Effector CD4-positive, alpha-beta T cell (primary cell): ENCODE measurements around the gene YAP1.
"Not testable (repeated sequence)": the region's sequence is repeated elsewhere in the genome, so short reads cannot be mapped to it uniquely, and the experiment has no call there.

Source experiments
- DNase-seq: peaks from one replicate; pipeline ENCODE4 v3.0.0-alpha.2; 2020

The YAP1 gene

DNA sequence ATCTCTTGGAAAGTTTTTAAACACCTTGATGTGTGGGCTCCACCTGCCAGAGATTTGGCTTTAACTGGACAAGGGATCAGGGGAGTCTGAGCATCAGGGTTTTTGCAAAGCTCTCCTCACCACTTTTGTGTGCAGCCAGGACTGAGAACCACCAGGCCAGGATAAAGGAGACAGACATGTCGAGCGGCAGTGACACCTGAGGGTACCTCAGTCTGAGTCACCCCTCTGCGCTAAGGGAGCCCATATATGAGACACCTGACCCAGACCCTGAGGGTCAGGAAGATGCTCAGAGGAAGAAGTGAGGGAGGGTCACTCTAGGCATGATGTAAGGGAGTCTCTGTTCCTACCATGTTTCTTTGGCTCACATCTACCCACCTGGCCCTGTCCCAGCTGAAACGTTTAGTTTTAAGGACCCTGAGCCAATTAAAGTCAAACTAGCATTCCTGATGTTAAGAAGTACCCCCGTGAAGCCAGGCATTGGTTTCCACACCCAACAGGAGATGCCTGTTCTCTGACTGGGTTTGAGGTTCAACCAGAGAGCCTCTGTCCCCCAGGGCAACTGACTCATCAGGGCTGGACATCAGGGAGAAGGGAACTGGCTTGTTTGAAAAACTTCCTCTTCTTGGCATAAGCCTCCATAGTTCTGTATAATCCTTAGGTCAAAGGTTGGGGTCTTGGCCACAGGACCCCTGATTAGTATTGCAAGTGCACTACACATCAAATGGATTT is 134.6 kb downstream of the YAP1 start:
- DNase-seq = no peak

DNA sequence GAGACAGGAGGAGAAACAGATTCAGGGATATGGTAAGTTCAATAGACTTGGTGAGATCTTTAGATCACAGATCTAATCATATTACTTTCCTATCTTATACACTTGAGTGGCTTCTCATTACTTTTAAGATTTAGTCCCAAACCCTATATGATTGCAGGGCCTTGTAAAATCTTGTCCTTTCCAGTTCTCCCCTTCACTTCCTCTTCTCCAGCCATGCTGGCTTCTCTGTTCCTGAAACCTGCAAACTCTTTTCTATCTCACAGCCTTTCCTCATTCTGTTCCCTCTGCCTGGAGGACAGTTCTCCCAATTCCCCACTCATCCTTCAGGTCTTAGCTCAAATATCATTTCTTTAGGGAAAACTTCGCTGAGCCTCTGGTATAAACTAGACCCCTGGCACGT is 141.2 kb downstream of the YAP1 start:
- DNase-seq = no peak

DNA sequence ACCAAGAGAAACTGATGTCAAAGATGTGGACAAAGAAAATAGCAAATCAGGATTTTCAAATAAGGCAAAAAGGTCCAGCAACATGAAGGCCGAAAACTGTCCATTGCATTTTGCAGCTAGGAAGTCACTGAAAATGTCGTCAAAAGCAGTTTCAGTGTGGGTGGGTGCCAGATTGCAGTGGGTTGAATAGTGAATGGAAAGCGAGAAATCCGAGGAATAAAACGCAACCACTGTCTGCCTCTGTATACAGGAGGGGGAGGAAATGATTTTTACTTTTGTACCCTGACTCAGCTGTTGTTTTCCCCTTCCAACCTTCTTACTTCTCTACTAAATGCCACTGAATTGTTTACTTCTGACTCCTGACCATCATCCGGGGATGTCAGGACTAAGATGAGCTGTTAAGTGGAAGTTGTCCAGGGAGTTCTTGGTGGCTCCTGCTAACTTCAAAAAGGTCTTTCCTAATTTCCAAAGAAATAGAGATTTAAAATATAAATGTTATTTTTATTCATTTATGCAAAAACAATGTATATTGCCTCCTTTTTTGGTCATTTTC is 142.2 kb downstream of the YAP1 start:
- DNase-seq = no peak

DNA sequence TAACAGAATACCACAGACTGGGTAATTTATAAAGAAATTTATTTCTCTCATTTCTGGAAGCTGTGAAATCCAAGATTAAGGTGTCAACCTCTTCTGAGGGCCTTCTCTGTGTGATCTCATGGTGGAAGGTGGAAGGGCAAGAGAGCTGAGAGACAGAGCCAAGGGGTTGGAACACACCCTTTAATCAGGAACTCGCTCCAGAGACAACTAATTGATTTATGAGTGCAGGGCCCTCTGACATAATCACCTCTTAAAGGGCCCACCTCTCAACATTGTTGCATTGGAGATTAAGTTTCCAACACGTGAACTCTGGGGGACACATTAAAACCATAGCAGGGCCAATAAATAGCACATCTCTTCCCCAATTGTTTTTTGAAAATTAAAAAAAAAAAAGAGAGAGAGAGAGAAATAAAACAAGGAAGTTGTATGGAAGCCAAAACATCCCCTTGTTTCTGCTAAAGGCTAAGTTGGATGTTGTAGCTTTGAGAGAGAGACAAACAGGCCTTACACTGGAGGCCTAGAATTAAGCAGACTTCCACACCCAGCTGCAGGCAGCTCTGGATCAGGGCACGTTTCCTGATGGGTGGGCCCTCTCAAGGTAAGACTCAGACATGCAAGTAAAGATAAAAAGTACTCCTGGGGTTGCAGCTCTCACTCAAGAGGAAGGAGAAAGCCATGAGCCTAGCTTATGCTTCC is 142.9 kb downstream of the YAP1 start:
- DNase-seq = no peak

GRCh38 chr11:102254047-102254446 is 143.8 kb downstream of the YAP1 start:
- DNase-seq = no peak

DNA sequence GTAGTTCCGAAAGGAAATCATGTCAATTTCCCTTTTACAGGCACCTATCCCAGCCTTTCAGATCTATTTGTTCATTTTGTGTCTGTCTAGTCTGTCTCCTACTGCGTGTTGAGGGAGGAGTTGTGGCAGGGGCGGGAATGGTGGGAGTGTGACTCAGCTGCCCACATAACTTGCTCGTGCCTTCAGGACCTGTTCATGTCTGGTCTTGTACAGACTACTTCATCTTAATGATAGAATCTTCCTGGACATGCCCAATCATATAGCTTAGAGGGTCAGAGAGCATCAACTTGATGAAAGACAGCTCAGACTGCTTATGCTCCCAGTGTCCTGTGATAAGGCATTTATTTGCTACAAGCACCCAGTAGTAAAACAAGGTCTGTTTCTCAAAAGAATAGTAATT is 146.0 kb downstream of the YAP1 start:
- DNase-seq = no peak

- DNase-seq = no peak
Measured at GRCh38 chr11:102260241-102260640, 150.0 kb downstream of the YAP1 start.

DNA sequence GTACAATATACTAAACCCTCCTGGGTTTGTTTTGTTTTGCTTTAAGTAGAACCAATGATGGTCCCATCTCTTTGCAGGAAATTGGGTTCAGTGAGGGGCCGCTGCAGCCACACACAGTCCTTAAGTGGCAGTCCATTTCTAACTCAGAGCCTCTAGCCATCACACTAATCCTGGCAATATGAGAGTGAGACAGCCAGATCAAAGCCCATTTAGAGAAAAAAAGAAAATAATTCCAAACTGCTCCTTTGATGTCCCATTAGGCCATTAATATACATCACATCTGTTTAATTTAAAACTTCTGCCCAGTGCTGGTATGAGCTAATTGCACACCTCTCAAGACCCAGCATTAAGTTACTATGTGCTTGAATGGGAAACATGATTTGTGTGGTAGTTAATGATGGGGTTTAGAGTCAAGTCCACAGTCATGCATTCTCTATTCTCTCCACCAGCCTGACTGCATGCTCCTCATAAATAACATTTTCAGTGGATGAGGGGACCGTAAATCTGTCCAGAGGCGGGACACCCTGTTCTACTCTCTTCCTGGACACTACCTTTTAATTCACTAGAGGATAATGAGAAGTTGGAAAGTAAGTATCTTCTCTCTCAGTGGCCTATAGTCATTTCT is 153.2 kb downstream of the YAP1 start:
- DNase-seq = no peak

DNA sequence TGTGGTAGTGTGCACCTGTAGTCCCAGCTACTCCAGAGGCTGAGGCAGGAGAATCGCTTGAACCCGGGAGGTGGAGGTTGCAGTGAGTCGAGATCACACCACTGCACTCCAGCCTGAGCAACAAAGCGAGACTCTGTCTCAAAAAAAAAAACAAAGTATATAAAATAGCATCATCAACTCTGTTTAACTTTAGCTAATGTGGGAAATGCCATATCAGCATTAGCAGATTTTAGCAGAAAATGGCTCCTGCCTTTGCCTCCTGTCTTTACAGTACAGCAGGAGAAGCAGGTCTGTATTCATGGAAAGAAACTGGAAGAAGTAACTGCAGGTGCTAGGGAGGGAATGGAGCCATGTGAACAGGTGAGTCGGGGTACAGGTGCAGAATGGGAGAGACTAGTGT is 154.5 kb downstream of the YAP1 start:
- DNase-seq = not testable (repeated sequence)

GRCh38 chr11:102266099-102266498 is 155.9 kb downstream of the YAP1 start:
- DNase-seq = no peak

GRCh38 chr11:102267609-102268008 is 157.4 kb downstream of the YAP1 start:
- no peak for DNase-seq

DNA sequence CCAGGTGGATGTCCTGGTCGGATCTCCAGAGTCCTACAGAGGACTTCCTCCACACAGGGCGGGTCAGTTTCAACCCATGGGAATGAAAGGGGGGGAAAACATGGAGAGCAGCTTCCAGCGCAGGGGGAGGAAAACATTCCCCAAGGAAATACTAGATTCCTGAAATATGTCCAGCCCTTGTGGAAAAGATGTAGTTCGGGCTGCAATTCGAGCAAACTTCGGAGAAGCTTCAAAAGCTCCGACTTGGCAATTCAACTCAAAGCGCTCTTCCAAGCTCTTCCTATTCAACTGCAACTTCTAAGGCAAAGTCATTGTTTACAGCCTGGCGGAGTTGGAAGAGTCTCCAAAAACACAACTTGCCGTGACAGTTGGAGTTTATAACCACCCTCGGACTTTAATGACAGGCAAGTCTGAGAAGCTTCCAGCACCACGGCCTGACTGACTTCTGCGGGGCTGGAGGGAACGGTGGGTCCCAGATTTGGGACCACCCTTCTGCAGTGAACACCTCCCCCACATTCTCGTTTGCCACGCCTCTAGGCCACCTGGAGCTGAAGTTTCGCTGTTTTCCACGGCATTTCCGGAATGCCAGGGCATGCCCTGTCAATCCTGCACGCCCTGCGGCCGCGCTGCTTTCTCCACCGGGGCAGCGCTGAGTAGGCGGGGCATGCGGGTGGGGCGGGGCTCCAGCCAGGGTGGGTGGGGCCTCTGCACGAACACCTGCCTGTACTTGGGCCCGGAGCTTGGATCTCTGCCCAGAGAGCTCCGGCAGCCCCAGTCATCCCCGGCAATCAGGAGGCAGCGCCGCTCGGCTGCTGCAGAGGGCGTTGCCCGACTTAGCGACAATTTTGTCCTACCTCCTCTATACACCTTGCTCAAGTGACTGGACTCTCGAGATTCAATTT is 158.1 kb downstream of the YAP1 start:
- DNase-seq = peak; percentile 75

- DNase-seq = no peak
Measured at GRCh38 chr11:102268985-102269470, 158.8 kb downstream of the YAP1 start.

- no peak for DNase-seq
Measured at GRCh38 chr11:102269927-102270326, 159.7 kb downstream of the YAP1 start.

- DNase-seq = no peak
Measured at GRCh38 chr11:102272047-102272824, 162.0 kb downstream of the YAP1 start.

DNA sequence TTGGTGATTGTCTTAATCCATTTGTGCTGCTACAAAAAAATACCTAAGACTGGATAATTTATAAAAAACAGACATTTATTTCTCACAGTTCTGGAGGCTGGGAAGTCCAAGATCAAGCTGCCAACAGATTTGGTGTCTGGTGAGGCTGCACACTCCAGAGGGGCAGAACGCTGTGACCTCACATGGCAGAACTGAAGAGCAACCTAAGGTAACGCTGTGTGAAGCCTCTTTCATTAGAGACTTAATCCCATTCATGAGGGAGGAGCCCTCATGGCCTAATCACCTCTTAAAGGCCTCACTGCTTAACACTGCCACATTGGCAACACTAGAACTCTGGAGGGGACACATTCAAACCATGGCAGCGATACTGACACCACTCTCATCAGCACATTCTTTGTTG is 164.4 kb downstream of the YAP1 start:
- no peak for DNase-seq

GRCh38 chr11:102276362-102276761 is 166.1 kb downstream of the YAP1 start:
- DNase-seq = no peak

- DNase-seq = no peak
Measured at GRCh38 chr11:102276783-102277182, 166.5 kb downstream of the YAP1 start.

- no peak for DNase-seq
Measured at GRCh38 chr11:102279641-102280170, 169.5 kb downstream of the YAP1 start.

GRCh38 chr11:102280245-102280833 is 170.1 kb downstream of the YAP1 start:
- DNase-seq = no peak
